Activated CD4-positive, alpha-beta memory T cell treated with anti-CD3 and anti-CD28 coated beads for 36 hours (primary cell): ENCODE results near the gene CCDC127. TPM values are rescaled to one million over a fixed set of nuclear protein-coding genes. Genes with fewer than 3 reads are reported as not detected.
"Not testable (repeated sequence)": the region's sequence is repeated elsewhere in the genome, so short reads cannot be mapped to it uniquely, and the experiment has no call there.

Experiments used
- CTCF ChIA-PET: fragments of 350-600 bp; sonication (Branson Sonifier 250); formaldehyde crosslinking; loops from one replicate; lab custom pipeline; 2021; ENCODE audit warnings: antibody characterized with exemption, inconsistent platforms; lab: Charles Lee
- POLR2A ChIA-PET: fragments of 350-600 bp; sonication (Branson Sonifier 250); formaldehyde crosslinking; loops from one replicate; lab custom pipeline; 2021; ENCODE audit warnings: antibody characterized with exemption; lab: Charles Lee
- DNase-seq: peaks from one replicate; pipeline ENCODE4 v3.0.0-alpha.2; 2020
- H3K27ac Mint-ChIP-seq: one replicate; pipeline ENCODE4 v1.8.0; 2021; ENCODE audit warnings: mixed read lengths
- H3K27me3 Mint-ChIP-seq: one replicate; pipeline ENCODE4 v1.8.0; 2021; ENCODE audit warnings: mixed read lengths
- H3K36me3 Mint-ChIP-seq: one replicate; pipeline ENCODE4 v1.8.0; 2021; ENCODE audit warnings: mixed read lengths
- H3K4me1 Mint-ChIP-seq: one replicate; pipeline ENCODE4 v1.8.0; 2021; ENCODE audit warnings: low read depth, mixed read lengths
- H3K4me3 Mint-ChIP-seq: one replicate; pipeline ENCODE4 v1.8.0; 2021; ENCODE audit warnings: mild to moderate bottlenecking, mixed read lengths
- H3K9me3 Mint-ChIP-seq: one replicate; pipeline ENCODE4 v1.8.0; 2021; ENCODE audit warnings: mixed read lengths
- intact Hi-C: fragments of 100-400 bp; cut with micrococcal nuclease; formaldehyde crosslinking; loops from one replicate; pipeline ENCODE4 v1.15.1; 2023
- total RNA-seq, 2 experiments: library from RNA; stranded (reverse); gene quantifications; one replicate each; pipeline ENCODE4 v1.2.3, GENCODE V29; 2021

Gene CCDC127
- 1 to 10 TPM; 4.3 to 5.0 TPM for total RNA-seq

- ChIA-PET POLR2A (interaction anchor here (2.2 kb wide), 1 partner anchor 53 kb away, joined by 10 read pairs; the partner anchor contains the start of gene PDCD6), CTCF (interaction anchor here (1.0 to 3.6 kb wide), 2 partner anchors 29 to 229 kb away, joined by 3 to 20 read pairs; no protein-coding TSS in a partner anchor)
- Mint-ChIP-seq H3K4me3 (peak within 1 kb of the TSS; percentile 92), H3K4me1 (peaks cover 58% of the 10 kb centered on the region), H3K36me3 (peaks cover 15% of the 10 kb centered on the region), H3K27ac (peak within 1 kb of the TSS; percentile 90)
- H3K9me3 Mint-ChIP-seq, H3K27me3 Mint-ChIP-seq: not testable (repeated sequence)
- peak; percentile 98 for DNase-seq
- intact Hi-C loops = loop anchor here (2.0 to 10.0 kb wide), 3 partner anchors 29 to 237 kb away; no protein-coding TSS in a partner anchor
Measured at GRCh38 chr5:217494-218456, at the start of gene CCDC127, which contains the start of gene SDHA. Gene CCDC127 (minus strand): TSS chr5:218153. CDS start chr5:216849, 1,304 bp downstream. Gene SDHA (plus strand): TSS chr5:218320. CDS start chr5:218356, 36 bp downstream.

GRCh38 chr5:267716-268115 lies 49.8 kb upstream of the CCDC127 start:
- no peak overlapping the region for H3K27ac Mint-ChIP-seq
- H3K36me3 Mint-ChIP-seq = peaks cover 17% of the 10 kb centered on the region
- H3K4me3 Mint-ChIP-seq = no peak overlapping the region
- no peaks in the 10 kb centered on the region for H3K9me3 Mint-ChIP-seq
- H3K4me1 Mint-ChIP-seq = peaks cover 18% of the 10 kb centered on the region
- intact Hi-C loops = no loop called here
- ChIA-PET POLR2A (no interaction called here), CTCF (no interaction called here)
- DNase-seq = no peak
- H3K27me3 Mint-ChIP-seq = no peaks in the 10 kb centered on the region

GRCh38 chr5:266311-267026 lies 48.5 kb upstream of the CCDC127 start:
- CTCF ChIA-PET = interaction anchor here (0.6 kb wide), 1 partner anchor 206 kb away, joined by 3 read pairs; no protein-coding TSS in a partner anchor
- intact Hi-C loops, H3K27me3 Mint-ChIP-seq, POLR2A ChIA-PET, H3K27ac Mint-ChIP-seq, H3K4me3 Mint-ChIP-seq, H3K9me3 Mint-ChIP-seq: not testable (repeated sequence)
- H3K4me1 Mint-ChIP-seq = peaks cover 17% of the 10 kb centered on the region
- peaks cover 18% of the 10 kb centered on the region for H3K36me3 Mint-ChIP-seq
- DNase-seq = peak; percentile 29

DNA sequence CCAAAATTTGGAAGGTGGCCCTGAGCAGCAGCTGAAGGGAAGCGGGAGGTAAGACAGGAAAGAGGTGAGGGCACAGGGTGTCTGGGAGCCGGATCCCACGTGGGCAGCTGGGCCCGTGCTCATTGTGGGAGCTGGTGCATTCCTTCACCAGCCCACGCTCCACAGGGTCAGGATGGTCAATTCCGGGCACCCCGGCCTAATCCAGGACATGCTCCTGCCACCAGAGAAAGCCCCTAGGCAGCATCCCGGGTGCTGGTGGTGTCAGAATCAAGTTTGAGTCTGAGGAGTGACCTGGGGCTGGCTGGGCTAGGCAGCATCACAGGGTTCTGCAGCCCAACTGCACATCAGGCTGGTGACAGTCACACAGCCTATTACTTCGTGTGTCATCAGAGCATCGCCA lies 46.4 kb upstream of the CCDC127 start:
- H3K9me3 Mint-ChIP-seq = peaks cover 5% of the 10 kb centered on the region
- intact Hi-C loops = no loop called here
- CTCF ChIA-PET = no interaction called here
- POLR2A ChIA-PET = no interaction called here
- H3K27ac Mint-ChIP-seq = no peak overlapping the region
- no peaks in the 10 kb centered on the region for H3K27me3 Mint-ChIP-seq
- no peak for DNase-seq
- peaks cover 18% of the 10 kb centered on the region for H3K36me3 Mint-ChIP-seq
- H3K4me1 Mint-ChIP-seq = peaks cover 8% of the 10 kb centered on the region
- no peak overlapping the region for H3K4me3 Mint-ChIP-seq

DNA sequence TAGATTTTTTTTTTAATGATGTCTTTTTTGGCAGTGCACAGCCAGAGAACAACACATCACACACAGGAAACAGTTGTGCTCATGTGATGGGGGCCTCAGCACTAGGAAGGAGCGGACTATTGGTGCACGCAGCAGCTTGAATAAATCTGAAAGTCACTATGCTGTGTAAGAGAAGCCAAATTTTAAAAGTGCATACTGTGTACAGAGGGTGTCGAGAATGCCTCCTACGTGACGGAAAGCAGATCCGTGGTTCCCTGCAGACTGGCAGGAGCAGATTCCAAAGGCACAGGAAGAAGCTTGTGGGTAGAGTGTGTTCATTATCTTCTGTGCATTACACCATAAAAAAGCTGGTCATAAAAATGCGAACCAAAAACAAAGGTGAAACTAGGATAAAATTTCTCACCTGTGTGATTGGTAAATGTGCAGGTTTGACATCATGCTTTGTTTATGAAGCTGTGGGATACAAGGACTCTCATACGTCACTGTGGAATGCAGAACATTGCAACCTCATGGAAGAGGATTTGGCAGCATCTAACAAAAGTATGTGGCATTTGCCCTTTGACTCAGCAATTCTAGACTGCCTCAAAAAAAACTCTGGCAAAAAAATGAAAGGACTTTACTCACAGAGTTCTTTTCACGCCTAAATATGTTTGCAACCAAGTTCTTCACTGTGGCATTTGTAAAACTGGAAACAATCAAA lies 45.5 kb upstream of the CCDC127 start:
- H3K9me3 Mint-ChIP-seq, intact Hi-C loops, H3K4me1 Mint-ChIP-seq, H3K27me3 Mint-ChIP-seq, POLR2A ChIA-PET, CTCF ChIA-PET, DNase-seq, H3K4me3 Mint-ChIP-seq, H3K27ac Mint-ChIP-seq: not testable (repeated sequence)
- peaks cover 22% of the 10 kb centered on the region for H3K36me3 Mint-ChIP-seq

DNA sequence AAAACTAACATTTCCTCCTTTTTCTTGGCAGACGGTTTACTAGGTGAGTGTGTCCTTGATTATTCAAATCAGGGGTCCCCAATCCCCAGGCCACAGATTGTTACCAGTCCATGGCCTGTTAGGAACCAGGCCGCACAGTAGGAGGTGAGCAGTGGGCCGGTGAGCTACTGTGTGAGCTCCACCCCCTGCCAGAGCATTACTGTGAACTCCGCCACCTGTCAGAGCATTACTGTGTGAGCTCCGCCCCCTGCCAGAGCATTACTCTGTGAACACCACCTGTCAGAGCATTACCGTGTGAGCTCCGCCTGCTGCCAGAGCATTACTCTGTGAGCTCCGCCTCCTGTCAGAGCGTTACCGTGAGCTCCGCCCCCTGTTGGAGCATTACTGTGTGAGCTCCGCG lies 39.2 kb upstream of the CCDC127 start:
- POLR2A ChIA-PET = no interaction called here
- H3K27ac Mint-ChIP-seq = no peak overlapping the region
- no peak overlapping the region for H3K4me3 Mint-ChIP-seq
- intact Hi-C loops = no loop called here
- peaks cover 40% of the 10 kb centered on the region for H3K36me3 Mint-ChIP-seq
- peaks cover 9% of the 10 kb centered on the region for H3K4me1 Mint-ChIP-seq
- no peak for DNase-seq
- peaks cover 10% of the 10 kb centered on the region for H3K9me3 Mint-ChIP-seq
- H3K27me3 Mint-ChIP-seq = no peaks in the 10 kb centered on the region
- CTCF ChIA-PET = no interaction called here

DNA sequence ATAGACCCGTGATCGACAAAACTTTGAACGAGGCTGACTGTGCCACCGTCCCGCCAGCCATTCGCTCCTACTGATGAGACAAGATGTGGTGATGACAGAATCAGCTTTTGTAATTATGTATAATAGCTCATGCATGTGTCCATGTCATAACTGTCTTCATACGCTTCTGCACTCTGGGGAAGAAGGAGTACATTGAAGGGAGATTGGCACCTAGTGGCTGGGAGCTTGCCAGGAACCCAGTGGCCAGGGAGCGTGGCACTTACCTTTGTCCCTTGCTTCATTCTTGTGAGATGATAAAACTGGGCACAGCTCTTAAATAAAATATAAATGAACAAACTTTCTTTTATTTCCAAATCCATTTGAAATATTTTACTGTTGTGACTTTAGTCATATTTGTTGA lies 38.4 kb upstream of the CCDC127 start:
- H3K9me3 Mint-ChIP-seq, DNase-seq, CTCF ChIA-PET, H3K27me3 Mint-ChIP-seq, H3K27ac Mint-ChIP-seq, POLR2A ChIA-PET, H3K4me3 Mint-ChIP-seq, intact Hi-C loops: not testable (repeated sequence)
- H3K4me1 Mint-ChIP-seq = peaks cover 12% of the 10 kb centered on the region
- peaks cover 38% of the 10 kb centered on the region for H3K36me3 Mint-ChIP-seq

DNA sequence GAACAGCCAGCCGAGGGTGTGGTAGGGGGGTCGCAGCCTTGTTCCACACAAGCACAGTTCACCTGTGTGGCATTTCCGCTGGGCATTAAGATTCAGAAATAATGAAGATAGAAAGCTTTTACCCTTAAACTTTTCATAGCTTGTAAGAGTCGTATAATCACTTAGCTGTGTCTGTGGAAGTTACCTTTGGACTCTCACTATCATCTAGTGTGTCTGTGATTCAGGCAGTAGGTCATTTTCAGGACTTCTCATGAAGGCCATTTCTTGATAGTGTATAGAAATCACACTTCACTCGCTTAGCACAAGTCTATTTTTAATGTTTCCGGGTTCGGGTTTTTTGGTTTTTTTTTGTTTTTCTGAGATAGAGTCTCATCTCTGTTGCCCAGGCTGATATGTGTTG lies 37.2 kb upstream of the CCDC127 start:
- H3K27me3 Mint-ChIP-seq, intact Hi-C loops, H3K9me3 Mint-ChIP-seq, H3K27ac Mint-ChIP-seq, POLR2A ChIA-PET, H3K4me3 Mint-ChIP-seq, CTCF ChIA-PET, DNase-seq: not testable (repeated sequence)
- H3K36me3 Mint-ChIP-seq = peaks cover 38% of the 10 kb centered on the region
- peaks cover 12% of the 10 kb centered on the region for H3K4me1 Mint-ChIP-seq

GRCh38 chr5:254322-254721 lies 36.4 kb upstream of the CCDC127 start:
- intact Hi-C loops, POLR2A ChIA-PET, H3K27ac Mint-ChIP-seq, H3K27me3 Mint-ChIP-seq, H3K4me3 Mint-ChIP-seq, DNase-seq, H3K9me3 Mint-ChIP-seq, CTCF ChIA-PET: not testable (repeated sequence)
- peaks cover 12% of the 10 kb centered on the region for H3K4me1 Mint-ChIP-seq
- H3K36me3 Mint-ChIP-seq = peaks cover 43% of the 10 kb centered on the region

DNA sequence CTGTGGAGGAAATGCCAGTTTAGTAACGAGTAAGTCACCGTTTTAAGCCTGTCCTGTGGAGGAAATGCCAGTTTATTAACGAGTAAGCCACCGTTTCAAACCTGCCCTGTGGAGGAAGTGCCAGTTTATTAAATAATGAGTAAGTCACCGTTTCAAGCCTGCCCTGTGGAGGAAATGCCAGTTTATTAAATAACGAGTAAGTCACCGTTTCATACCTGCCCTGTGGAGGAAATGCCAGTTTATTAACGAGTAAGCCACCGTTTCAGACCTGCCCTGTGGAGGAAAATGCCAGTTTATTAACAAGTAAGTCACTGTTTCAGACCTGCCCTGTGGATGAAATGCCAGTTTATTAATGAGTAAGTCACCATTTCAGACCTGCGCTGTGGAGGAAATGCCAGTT lies 34.6 kb upstream of the CCDC127 start:
- DNase-seq = no peak
- intact Hi-C loops = no loop called here
- no peak overlapping the region for H3K4me3 Mint-ChIP-seq
- H3K27me3 Mint-ChIP-seq = no peaks in the 10 kb centered on the region
- H3K36me3 Mint-ChIP-seq = peaks cover 49% of the 10 kb centered on the region
- CTCF ChIA-PET = no interaction called here
- POLR2A ChIA-PET = no interaction called here
- peak overlapping the region; percentile 78 for H3K27ac Mint-ChIP-seq
- H3K4me1 Mint-ChIP-seq = peaks cover 12% of the 10 kb centered on the region
- H3K9me3 Mint-ChIP-seq = no peaks in the 10 kb centered on the region

DNA sequence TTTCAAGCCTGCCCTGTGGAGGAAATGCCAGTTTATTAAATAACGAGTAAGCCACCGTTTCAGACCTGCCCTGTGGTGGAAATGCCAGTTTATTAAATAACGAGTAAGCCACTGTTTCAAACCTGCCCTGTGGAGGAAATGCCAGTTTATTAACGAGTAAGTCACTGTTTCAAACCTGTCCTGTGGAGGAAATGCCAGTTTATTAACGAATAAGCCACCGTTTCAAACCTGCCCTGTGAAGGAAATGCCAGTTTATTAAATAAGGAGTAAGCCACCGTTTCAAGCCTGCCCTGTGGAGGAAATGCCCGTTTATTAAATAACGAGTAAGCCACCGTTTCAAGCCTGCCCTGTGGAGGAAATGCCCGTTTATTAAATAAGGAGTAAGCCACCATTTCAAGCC lies 34.0 kb upstream of the CCDC127 start:
- DNase-seq, H3K9me3 Mint-ChIP-seq, H3K4me3 Mint-ChIP-seq, POLR2A ChIA-PET, intact Hi-C loops, H3K27me3 Mint-ChIP-seq, CTCF ChIA-PET: not testable (repeated sequence)
- Mint-ChIP-seq H3K36me3 (peaks cover 49% of the 10 kb centered on the region), H3K27ac (peak overlapping the region; percentile 78), H3K4me1 (peaks cover 12% of the 10 kb centered on the region)

DNA sequence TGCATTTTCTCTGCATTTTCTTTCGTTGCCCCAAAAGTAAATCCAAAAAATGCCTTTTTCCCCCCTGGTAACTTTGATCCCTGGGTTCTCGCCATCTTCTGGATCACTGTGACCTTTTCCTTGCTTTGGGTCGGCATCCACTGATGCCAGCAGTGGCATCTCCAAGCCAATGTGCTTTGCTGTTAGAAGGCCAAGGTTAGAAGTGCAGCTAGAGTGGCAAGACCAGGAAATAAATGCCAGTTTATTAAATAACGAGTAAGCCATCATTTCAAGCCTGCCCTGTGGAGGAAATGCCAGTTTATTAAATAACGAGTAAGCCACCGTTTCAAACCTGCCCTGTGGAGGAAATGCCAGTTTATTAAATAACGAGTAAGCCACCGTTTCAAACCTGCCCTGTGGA lies 33.6 kb upstream of the CCDC127 start:
- H3K27ac Mint-ChIP-seq = not testable (repeated sequence)

More for the DNA sequence above, 33.6 kb upstream of the CCDC127 start:
- DNase-seq, intact Hi-C loops, POLR2A ChIA-PET, H3K9me3 Mint-ChIP-seq, H3K27me3 Mint-ChIP-seq, H3K4me3 Mint-ChIP-seq, CTCF ChIA-PET: not testable (repeated sequence)
- H3K4me1 Mint-ChIP-seq = peaks cover 12% of the 10 kb centered on the region
- H3K36me3 Mint-ChIP-seq = peaks cover 48% of the 10 kb centered on the region
